Osteocyte (in vitro differentiated cells): ENCODE data around the gene VPS13D. TPM values are rescaled to one million over a fixed set of nuclear protein-coding genes. Genes with fewer than 3 reads are reported as not detected.

Experiments
- DNase-seq: peaks from one replicate; pipeline ENCODE4 v3.0.0; 2021; ENCODE audit warnings: mixed read lengths; ENCODE audit not compliant: unreplicated experiment; ENCODE audit errors: extremely low spot score
- H3K27ac Mint-ChIP-seq: one replicate; pipeline ENCODE4 v1.8.0; 2021; ENCODE audit warnings: mild to moderate bottlenecking, mixed read lengths; ENCODE audit not compliant: unreplicated experiment
- H3K27me3 Mint-ChIP-seq: one replicate; pipeline ENCODE4 v1.8.0; 2021; ENCODE audit warnings: mixed read lengths; ENCODE audit not compliant: unreplicated experiment
- H3K36me3 Mint-ChIP-seq: one replicate; pipeline ENCODE4 v1.8.0; 2021; ENCODE audit warnings: mixed read lengths; ENCODE audit not compliant: unreplicated experiment
- H3K4me1 Mint-ChIP-seq: one replicate; pipeline ENCODE4 v1.8.0; 2021; ENCODE audit warnings: mixed read lengths; ENCODE audit not compliant: unreplicated experiment
- H3K4me3 Mint-ChIP-seq: one replicate; pipeline ENCODE4 v1.8.0; 2021; ENCODE audit warnings: mild to moderate bottlenecking, moderate library complexity, mixed read lengths; ENCODE audit not compliant: unreplicated experiment
- H3K9me3 Mint-ChIP-seq: one replicate; pipeline ENCODE4 v1.8.0; 2021; ENCODE audit warnings: mixed read lengths; ENCODE audit not compliant: unreplicated experiment
- total RNA-seq: library from RNA; stranded (reverse); gene quantifications from 2 replicates; pipeline ENCODE4 v1.2.1, GENCODE V29; 2021
- TF ChIP-seq, protein P1 (sequence below): fragments of 200-600 bp; sonication (generic); IDR thresholded peaks from 2 replicates; pipeline ENCODE4 v1.5.0; 2021; ENCODE audit warnings: antibody characterized with exemption, mild to moderate bottlenecking, moderate library complexity

VPS13D gene
- total RNA-seq, 1 donor from 2014 or later = 41.1 TPM

DNA sequence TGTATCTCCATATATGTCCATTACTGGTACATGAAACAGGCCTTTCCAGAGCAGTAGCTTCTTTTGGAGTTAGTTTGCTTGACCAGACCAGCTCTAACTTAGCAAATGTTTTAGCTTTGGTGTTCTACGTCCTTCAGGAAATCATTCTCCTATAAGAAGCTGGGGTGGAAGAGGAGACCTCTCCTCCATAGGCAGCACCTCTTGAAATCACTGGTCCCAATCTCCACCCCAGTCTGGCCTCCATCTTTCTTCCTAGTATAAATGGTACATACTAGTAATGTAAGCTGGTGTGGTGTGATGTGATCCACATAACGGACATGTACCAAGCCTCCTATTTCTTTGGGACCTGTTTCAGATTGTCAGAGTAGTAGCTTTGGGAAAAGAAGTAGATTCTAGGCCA, 216.8 kb downstream of the VPS13D start:
- Mint-ChIP-seq H3K27me3 (no peaks in the 10 kb centered on the region), H3K9me3 (peaks cover 12% of the 10 kb centered on the region), H3K4me1 (peaks cover 57% of the 10 kb centered on the region), H3K36me3 (peaks cover 36% of the 10 kb centered on the region), H3K27ac (no peak overlapping the region), H3K4me3 (no peak overlapping the region)
- no peak for DNase-seq
- TF ChIP-seq, protein P1, sequence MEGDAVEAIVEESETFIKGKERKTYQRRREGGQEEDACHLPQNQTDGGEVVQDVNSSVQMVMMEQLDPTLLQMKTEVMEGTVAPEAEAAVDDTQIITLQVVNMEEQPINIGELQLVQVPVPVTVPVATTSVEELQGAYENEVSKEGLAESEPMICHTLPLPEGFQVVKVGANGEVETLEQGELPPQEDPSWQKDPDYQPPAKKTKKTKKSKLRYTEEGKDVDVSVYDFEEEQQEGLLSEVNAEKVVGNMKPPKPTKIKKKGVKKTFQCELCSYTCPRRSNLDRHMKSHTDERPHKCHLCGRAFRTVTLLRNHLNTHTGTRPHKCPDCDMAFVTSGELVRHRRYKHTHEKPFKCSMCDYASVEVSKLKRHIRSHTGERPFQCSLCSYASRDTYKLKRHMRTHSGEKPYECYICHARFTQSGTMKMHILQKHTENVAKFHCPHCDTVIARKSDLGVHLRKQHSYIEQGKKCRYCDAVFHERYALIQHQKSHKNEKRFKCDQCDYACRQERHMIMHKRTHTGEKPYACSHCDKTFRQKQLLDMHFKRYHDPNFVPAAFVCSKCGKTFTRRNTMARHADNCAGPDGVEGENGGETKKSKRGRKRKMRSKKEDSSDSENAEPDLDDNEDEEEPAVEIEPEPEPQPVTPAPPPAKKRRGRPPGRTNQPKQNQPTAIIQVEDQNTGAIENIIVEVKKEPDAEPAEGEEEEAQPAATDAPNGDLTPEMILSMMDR = no peak

DNA sequence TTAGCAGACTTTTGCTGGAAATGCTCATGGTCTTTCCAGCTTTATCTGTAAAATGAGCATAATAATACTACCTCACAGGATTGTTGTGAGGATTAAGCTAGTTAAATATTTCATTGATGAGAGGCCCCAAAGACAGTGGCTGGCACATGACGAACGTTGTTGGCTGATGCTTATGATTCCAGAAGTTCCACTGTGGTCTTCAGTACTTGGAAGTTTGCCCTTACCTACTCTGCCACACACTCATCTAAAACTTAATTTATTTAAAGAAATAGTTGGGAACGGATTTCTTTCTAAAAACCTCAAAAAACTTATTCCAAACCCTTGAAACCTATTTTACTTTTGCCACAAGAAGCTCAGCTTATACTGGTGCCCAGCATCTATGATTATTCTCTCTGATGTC, 217.5 kb downstream of the VPS13D start:
- Mint-ChIP-seq H3K4me1 (peaks cover 64% of the 10 kb centered on the region), H3K4me3 (no peak overlapping the region), H3K9me3 (peaks cover 12% of the 10 kb centered on the region), H3K27ac (peak overlapping the region; percentile 90), H3K36me3 (peaks cover 35% of the 10 kb centered on the region), H3K27me3 (no peaks in the 10 kb centered on the region)
- TF ChIP-seq, protein P1 = no peak
- DNase-seq = no peak

DNA sequence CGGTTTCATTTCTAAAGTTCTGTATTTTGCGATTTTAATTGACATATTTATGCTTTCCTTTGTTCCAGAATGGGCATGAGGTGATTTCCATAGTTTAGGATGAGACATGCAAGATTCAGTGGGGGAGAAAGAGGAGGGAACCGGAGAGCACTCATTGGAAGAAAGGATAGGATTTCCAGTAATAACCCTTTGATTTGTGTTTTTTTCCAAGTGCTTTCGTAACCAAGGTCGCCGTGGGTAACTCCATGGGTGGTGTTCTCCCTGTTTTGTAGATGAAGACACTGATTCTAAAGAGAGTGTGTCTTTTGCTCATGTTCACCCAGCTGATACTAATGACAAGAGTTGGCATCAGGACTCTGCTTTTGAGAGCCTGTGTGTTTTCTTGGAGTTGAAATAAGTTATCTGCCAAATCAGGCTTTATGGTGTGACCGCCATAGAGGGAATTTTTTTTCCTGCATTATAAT, 218.1 kb downstream of the VPS13D start:
- Mint-ChIP-seq H3K36me3 (peaks cover 33% of the 10 kb centered on the region), H3K27me3 (no peaks in the 10 kb centered on the region), H3K4me1 (peaks cover 67% of the 10 kb centered on the region), H3K4me3 (no peak overlapping the region), H3K9me3 (peaks cover 12% of the 10 kb centered on the region), H3K27ac (peak overlapping the region; percentile 90)
- TF ChIP-seq, protein P1 = no peak
- no peak for DNase-seq

GRCh38 chr1:12448746-12449177, 218.9 kb downstream of the VPS13D start:
- H3K4me1 Mint-ChIP-seq = peaks cover 76% of the 10 kb centered on the region
- TF ChIP-seq, protein P1 = no peak
- H3K4me3 Mint-ChIP-seq = no peak overlapping the region
- H3K27ac Mint-ChIP-seq = peak overlapping the region; percentile 90
- peaks cover 26% of the 10 kb centered on the region for H3K36me3 Mint-ChIP-seq
- H3K9me3 Mint-ChIP-seq = peaks cover 6% of the 10 kb centered on the region
- H3K27me3 Mint-ChIP-seq = no peaks in the 10 kb centered on the region
- no peak for DNase-seq

DNA sequence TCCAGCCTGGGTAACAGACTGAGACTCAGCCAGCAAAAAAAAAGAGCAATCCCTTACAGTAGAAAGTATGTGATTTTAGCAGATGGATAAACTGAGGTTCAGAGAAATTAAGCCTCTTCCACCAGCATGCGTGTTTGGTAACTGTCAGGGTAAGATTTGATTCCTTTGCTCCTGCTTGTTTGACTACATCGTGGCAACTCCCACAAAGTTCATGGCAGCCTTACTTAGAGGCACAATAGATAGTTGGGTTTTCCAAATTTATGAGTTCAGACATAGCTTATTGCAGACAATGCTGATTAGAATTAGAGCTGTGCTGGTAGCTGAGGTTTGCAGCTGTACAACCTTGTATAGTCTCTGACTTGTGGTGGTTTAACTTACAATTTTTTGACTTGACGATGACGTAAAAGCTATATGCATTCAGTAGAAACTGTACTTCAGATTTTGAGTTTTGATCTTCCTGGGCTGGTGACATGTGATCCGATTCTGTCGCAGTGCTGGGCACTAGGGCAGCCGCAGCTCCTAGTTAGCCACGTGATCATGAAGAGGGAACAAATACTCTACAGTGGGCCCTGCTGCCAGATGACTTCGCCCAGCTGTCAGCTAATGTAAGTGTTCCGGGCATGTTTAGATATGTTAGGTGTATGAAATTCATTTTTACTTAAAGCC, 220.4 kb downstream of the VPS13D start:
- Mint-ChIP-seq H3K27ac (peak overlapping the region; percentile 90), H3K36me3 (peaks cover 17% of the 10 kb centered on the region), H3K4me1 (peaks cover 86% of the 10 kb centered on the region)

More for the DNA sequence above, 220.4 kb downstream of the VPS13D start:
- no peak for DNase-seq
- TF ChIP-seq, protein P1 = no peak
- Mint-ChIP-seq H3K4me3 (peak overlapping the region; percentile 30), H3K27me3 (no peaks in the 10 kb centered on the region), H3K9me3 (no peaks in the 10 kb centered on the region)
